Calu3 (cell line): Measurements from ENCODE around the gene TMTC2. TPM values are rescaled to one million over a fixed set of nuclear protein-coding genes. Genes with fewer than 3 reads are reported as not detected.

Experiments used
- BruUV-seq: library from RNA; stranded (reverse); fragments of 400-500 nt; replicated peaks from 2 replicates; lab custom pipeline; 2021; lab: Mats Ljungman, UMichigan
- CTCF ChIA-PET: fragments of 300-600 bp; sonication (Branson Sonifier 250); formaldehyde crosslinking; loops from one replicate; lab custom pipeline; 2022; ENCODE audit warnings: antibody characterized with exemption; lab: Charles Lee
- DNase-seq: peaks from one replicate; pipeline ENCODE4 v3.0.0; 2022
- H3K27ac Mint-ChIP-seq: one replicate; pipeline ENCODE4 v1.8.0; 2022; ENCODE audit warnings: mixed read lengths; ENCODE audit not compliant: unreplicated experiment
- H3K27me3 Mint-ChIP-seq: one replicate; pipeline ENCODE4 v1.8.0; 2022; ENCODE audit warnings: mixed read lengths; ENCODE audit not compliant: unreplicated experiment
- H3K36me3 Mint-ChIP-seq: one replicate; pipeline ENCODE4 v1.8.0; 2022; ENCODE audit warnings: mild to moderate bottlenecking, moderate library complexity, mixed read lengths; ENCODE audit not compliant: insufficient read depth, unreplicated experiment
- H3K4me1 Mint-ChIP-seq: one replicate; pipeline ENCODE4 v1.8.0; 2022; ENCODE audit warnings: mild to moderate bottlenecking, low read depth, mixed read lengths; ENCODE audit not compliant: unreplicated experiment
- H3K4me3 Mint-ChIP-seq: one replicate; pipeline ENCODE4 v1.8.0; 2022; ENCODE audit warnings: mild to moderate bottlenecking, low read depth, moderate library complexity, mixed read lengths; ENCODE audit not compliant: unreplicated experiment
- H3K9me3 Mint-ChIP-seq: one replicate; pipeline ENCODE4 v1.8.0; 2022; ENCODE audit warnings: low read depth, mixed read lengths; ENCODE audit not compliant: unreplicated experiment
- intact Hi-C: fragments of 100-400 bp; cut with micrococcal nuclease; formaldehyde crosslinking; loops from one replicate; pipeline ENCODE4 v1.10.0; 2022; ENCODE audit not compliant: unreplicated experiment
- total RNA-seq: library from RNA; stranded (reverse); gene quantifications from 2 replicates; pipeline ENCODE4 v1.2.3, GENCODE V29; 2022
- TF ChIP-seq, protein P1 (sequence below): fragments of 200-600 bp; IDR thresholded peaks from one replicate; pipeline ENCODE4 v1.8.0; 2022; ENCODE audit warnings: antibody characterized with exemption; ENCODE audit not compliant: unreplicated experiment

Gene TMTC2
- total RNA-seq, 1 experiment from 2014 or later, result 31.2 TPM

DNA sequence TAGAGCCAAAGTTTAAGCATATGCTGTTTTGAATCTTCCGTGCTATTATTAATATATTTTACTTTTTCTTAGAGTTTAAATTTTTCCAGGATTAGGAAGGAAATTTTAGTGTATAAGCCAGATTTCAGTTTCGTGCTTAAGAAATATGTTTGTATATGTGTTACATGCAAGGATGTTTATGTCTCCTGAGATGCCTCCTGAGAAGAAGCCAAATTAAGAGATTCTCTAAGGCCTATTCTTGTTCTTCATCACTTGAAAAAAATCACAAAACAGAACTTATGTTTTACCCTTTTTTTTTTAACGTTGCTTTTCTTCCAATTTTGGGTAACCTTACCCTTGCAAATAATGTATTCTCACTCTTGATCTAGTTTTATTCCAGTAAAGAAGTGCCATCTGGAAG, 412.7 kb downstream of the TMTC2 start:
- BruUV-seq, result no TSS peak
- CTCF ChIA-PET, result interaction anchor here (0.7 kb wide), 1 partner anchor 497 kb away, joined by 5 read pairs; no protein-coding TSS in a partner anchor
- H3K36me3 Mint-ChIP-seq, result no peaks in the 10 kb centered on the region
- H3K4me3 Mint-ChIP-seq, result no peak overlapping the region
- H3K4me1 Mint-ChIP-seq, result no peaks in the 10 kb centered on the region
- TF ChIP-seq, protein P1, sequence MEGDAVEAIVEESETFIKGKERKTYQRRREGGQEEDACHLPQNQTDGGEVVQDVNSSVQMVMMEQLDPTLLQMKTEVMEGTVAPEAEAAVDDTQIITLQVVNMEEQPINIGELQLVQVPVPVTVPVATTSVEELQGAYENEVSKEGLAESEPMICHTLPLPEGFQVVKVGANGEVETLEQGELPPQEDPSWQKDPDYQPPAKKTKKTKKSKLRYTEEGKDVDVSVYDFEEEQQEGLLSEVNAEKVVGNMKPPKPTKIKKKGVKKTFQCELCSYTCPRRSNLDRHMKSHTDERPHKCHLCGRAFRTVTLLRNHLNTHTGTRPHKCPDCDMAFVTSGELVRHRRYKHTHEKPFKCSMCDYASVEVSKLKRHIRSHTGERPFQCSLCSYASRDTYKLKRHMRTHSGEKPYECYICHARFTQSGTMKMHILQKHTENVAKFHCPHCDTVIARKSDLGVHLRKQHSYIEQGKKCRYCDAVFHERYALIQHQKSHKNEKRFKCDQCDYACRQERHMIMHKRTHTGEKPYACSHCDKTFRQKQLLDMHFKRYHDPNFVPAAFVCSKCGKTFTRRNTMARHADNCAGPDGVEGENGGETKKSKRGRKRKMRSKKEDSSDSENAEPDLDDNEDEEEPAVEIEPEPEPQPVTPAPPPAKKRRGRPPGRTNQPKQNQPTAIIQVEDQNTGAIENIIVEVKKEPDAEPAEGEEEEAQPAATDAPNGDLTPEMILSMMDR, result no peak
- no peak overlapping the region for H3K27ac Mint-ChIP-seq
- intact Hi-C loops, result no loop called here
- no peaks in the 10 kb centered on the region for H3K9me3 Mint-ChIP-seq
- no peak for DNase-seq
- H3K27me3 Mint-ChIP-seq, result no peaks in the 10 kb centered on the region

DNA sequence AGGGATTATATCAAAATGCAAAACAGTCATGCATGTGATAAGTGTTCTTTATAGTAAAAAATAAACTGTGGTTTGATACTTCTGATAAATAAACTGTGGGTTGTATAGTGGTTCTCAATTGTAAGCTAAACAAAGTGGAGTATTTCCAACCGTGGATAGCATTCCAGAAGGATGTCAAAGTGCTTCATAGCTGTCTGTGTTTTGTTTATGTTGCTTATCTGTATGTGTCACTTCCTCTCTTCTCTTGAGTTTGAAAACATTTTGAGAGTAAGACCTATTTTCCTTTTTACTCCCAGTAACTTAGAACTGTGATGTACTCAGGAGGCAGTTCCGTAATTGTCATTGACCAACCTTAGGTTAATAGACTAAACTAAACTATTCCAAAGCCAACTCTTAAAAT, 415.8 kb downstream of the TMTC2 start:
- intact Hi-C loops, result no loop called here
- Mint-ChIP-seq H3K27me3 (no peaks in the 10 kb centered on the region), H3K4me1 (no peaks in the 10 kb centered on the region), H3K9me3 (no peaks in the 10 kb centered on the region), H3K36me3 (no peaks in the 10 kb centered on the region), H3K4me3 (no peak overlapping the region), H3K27ac (no peak overlapping the region)
- no TSS peak for BruUV-seq
- no peak for DNase-seq
- CTCF ChIA-PET, result no interaction called here
- TF ChIP-seq, protein P1, result no peak

DNA sequence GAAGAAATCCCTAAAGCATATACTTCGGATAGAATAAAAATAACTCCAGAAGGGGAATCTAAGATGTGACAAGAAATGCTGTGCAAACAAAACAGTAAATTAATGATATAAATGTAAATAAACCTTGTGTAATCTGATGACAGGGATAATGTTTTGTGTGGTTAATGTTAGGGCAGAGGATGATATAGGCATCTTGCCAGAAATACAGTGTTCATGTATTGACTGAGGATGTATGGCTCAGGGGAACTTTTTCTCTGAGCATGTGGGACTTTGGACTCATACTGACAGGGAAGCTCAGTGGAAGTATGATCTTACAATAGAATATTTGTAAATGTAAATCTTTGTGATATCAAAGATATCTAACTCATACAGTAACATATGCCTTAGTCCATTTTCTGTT, 420.2 kb downstream of the TMTC2 start:
- intact Hi-C loops, result no loop called here
- Mint-ChIP-seq H3K4me3 (no peak overlapping the region), H3K36me3 (no peaks in the 10 kb centered on the region), H3K9me3 (no peaks in the 10 kb centered on the region), H3K4me1 (no peaks in the 10 kb centered on the region), H3K27me3 (no peaks in the 10 kb centered on the region), H3K27ac (no peak overlapping the region)
- DNase-seq, result no peak
- TF ChIP-seq, protein P1, result no peak
- BruUV-seq, result no TSS peak
- CTCF ChIA-PET, result interaction anchor here (0.6 kb wide), 1 partner anchor 709 kb away, joined by 6 read pairs; no protein-coding TSS in a partner anchor

DNA sequence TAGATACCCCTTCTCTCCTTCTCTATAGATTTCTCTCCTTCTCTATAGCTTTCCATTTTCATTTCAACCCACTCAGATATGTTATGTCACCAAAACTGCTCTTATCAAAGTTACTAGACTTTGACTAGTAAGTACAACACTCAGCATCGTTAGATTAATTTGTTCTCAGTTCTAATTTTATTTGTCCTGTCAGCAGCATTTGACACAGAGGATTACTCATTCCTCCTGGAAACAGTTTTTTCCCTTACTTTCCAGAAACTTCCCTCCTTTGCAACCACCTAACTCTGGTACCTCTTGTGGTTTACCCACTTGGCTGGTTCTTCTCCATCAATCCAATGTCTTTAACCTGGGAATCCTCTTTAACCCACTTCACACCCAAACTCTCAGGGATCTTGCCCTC, 423.7 kb downstream of the TMTC2 start:
- H3K9me3 Mint-ChIP-seq, result no peaks in the 10 kb centered on the region
- TF ChIP-seq, protein P1, result no peak
- H3K27ac Mint-ChIP-seq, result no peak overlapping the region
- no peaks in the 10 kb centered on the region for H3K36me3 Mint-ChIP-seq
- no peaks in the 10 kb centered on the region for H3K4me1 Mint-ChIP-seq
- no TSS peak for BruUV-seq
- no peak for DNase-seq
- CTCF ChIA-PET, result no interaction called here
- no peak overlapping the region for H3K4me3 Mint-ChIP-seq
- intact Hi-C loops, result no loop called here
- no peaks in the 10 kb centered on the region for H3K27me3 Mint-ChIP-seq
